ENCODE measurements around the gene WDR55.
"Not testable (repeated sequence)": the region's sequence is repeated elsewhere in the genome, so short reads cannot be mapped to it uniquely, and the experiment has no call there.

WDR55 gene

GRCh38 chr5:140664359-140665119 is at the start of gene WDR55:
TSS of gene WDR55 (plus strand) at chr5:140664904. CDS start at chr5:140664913, 9 bp downstream.
- DNase-seq, result peak; percentile 98

- DNase-seq, result no peak
These were observed 42.4 kb upstream of the WDR55 start for GRCh38 chr5:140622301-140622700.

GRCh38 chr5:140623061-140623460 is 41.6 kb upstream of the WDR55 start:
- DNase-seq, result not testable (repeated sequence)

GRCh38 chr5:140624886-140625285 is 39.8 kb upstream of the WDR55 start:
- not testable (repeated sequence) for DNase-seq

- DNase-seq, result no peak
These were observed 36.7 kb upstream of the WDR55 start for GRCh38 chr5:140627972-140628371.

- DNase-seq, result no peak
These were observed 36.0 kb upstream of the WDR55 start for GRCh38 chr5:140628711-140629110.

GRCh38 chr5:140630292-140631035 is 34.2 kb upstream of the WDR55 start:
- no peak for DNase-seq

- no peak for DNase-seq
These were observed 33.7 kb upstream of the WDR55 start for GRCh38 chr5:140631036-140631417.

- DNase-seq, result peak; percentile 49
These were observed 32.8 kb upstream of the WDR55 start for GRCh38 chr5:140631831-140632365.

- DNase-seq, result peak; percentile 71
These were observed 32.2 kb upstream of the WDR55 start for GRCh38 chr5:140632366-140633020.

GRCh38 chr5:140633021-140633471 is 31.7 kb upstream of the WDR55 start, which contains the start of gene CD14:
TSS of gene CD14 (minus strand) at chr5:140633175. CDS start at chr5:140633071, 104 bp downstream.
- DNase-seq, result peak; percentile 23

GRCh38 chr5:140633501-140633900 is 31.2 kb upstream of the WDR55 start:
- DNase-seq, result no peak

GRCh38 chr5:140634103-140634502 is 30.6 kb upstream of the WDR55 start:
- DNase-seq, result no peak

- no peak for DNase-seq
These were observed 29.1 kb upstream of the WDR55 start for GRCh38 chr5:140635291-140636257.

- DNase-seq, result no peak
These were observed 27.2 kb upstream of the WDR55 start for GRCh38 chr5:140637371-140638100.

GRCh38 chr5:140638898-140639147 is 25.9 kb upstream of the WDR55 start:
- DNase-seq, result not testable (repeated sequence)

GRCh38 chr5:140639148-140639981 is 25.3 kb upstream of the WDR55 start, which contains the start of gene TMCO6:
TSS of gene TMCO6 (plus strand) at chr5:140639451. CDS start at chr5:140639528, 77 bp downstream.
- peak; percentile 99 for DNase-seq

GRCh38 chr5:140641716-140642115 is 23.0 kb upstream of the WDR55 start:
- DNase-seq, result no peak

- no peak for DNase-seq
These were observed 22.0 kb upstream of the WDR55 start for GRCh38 chr5:140642718-140643117.

- no peak for DNase-seq
These were observed 17.7 kb upstream of the WDR55 start for GRCh38 chr5:140647042-140647419.

All from stimulated activated CD4-positive, alpha-beta T cell treated with anti-CD3 and anti-CD28 coated beads, Interleukin-15, amount 100 ng/mL, for 24 hours (primary cell).